HG02884 (cell line): ENCODE measurements around the gene GRK2.

ENCODE experiments used
- ATAC-seq: cut with Tn5 transposase; IDR thresholded peaks from one replicate; pipeline ENCODE4 v1.9.1; 2021; ENCODE audit warnings: mild to moderate bottlenecking, moderate library complexity; ENCODE audit not compliant: unreplicated experiment

The GRK2 gene

GRCh38 chr11:67269401-67270255 lies 3.4 kb downstream of the GRK2 start:
- ATAC-seq: no peak

- no peak for ATAC-seq
These were observed 4.3 kb downstream of the GRK2 start for GRCh38 chr11:67270256-67271204.

GRCh38 chr11:67271205-67271540 lies 4.9 kb downstream of the GRK2 start:
- ATAC-seq: no peak

- no peak for ATAC-seq
These were observed 5.4 kb downstream of the GRK2 start for GRCh38 chr11:67271541-67272284.

- no peak for ATAC-seq
These were observed 6.3 kb downstream of the GRK2 start for GRCh38 chr11:67272327-67273259.

- no peak for ATAC-seq
These were observed 7.2 kb downstream of the GRK2 start for GRCh38 chr11:67273260-67273990.

- ATAC-seq: no peak
These were observed 8.7 kb downstream of the GRK2 start for GRCh38 chr11:67274768-67275605.

- ATAC-seq: no peak
These were observed 9.5 kb downstream of the GRK2 start for GRCh38 chr11:67275606-67276409.

GRCh38 chr11:67276781-67277230 lies 10.5 kb downstream of the GRK2 start:
- peak; percentile 13 for ATAC-seq

- peak; percentile 67 for ATAC-seq
These were observed 11.1 kb downstream of the GRK2 start for GRCh38 chr11:67277231-67277961.

GRCh38 chr11:67278135-67278938 lies 12.1 kb downstream of the GRK2 start:
- ATAC-seq: no peak

GRCh38 chr11:67278939-67279588 lies 12.8 kb downstream of the GRK2 start:
- no peak for ATAC-seq

- no peak for ATAC-seq
These were observed 13.5 kb downstream of the GRK2 start for GRCh38 chr11:67279589-67280340.

GRCh38 chr11:67280341-67280787 lies 14.1 kb downstream of the GRK2 start:
- no peak for ATAC-seq
